SK-MEL-5 (cell line): ENCODE data around the gene ACOT11. TPM values are rescaled to one million over a fixed set of nuclear protein-coding genes. Genes with fewer than 3 reads are reported as not detected.

Experiments
- DNase-seq: peaks from one replicate; pipeline ENCODE4 v3.0.0-alpha.2; 2016; ENCODE audit warnings: low read depth, low spot score
- in situ Hi-C: cut with HindIII; loops from 2 replicates; pipeline ENCODE4 v1.10.0; 2016; ENCODE audit warnings: low sequenced_read_pairs, high pct_unique_total_duplicates, low pct_unique_long_range_greater_than_20kb
- total RNA-seq: library from RNA; depleted of rRNA; stranded (reverse); fragments of >200 nt; shearing (Covaris generic); gene quantifications from 2 replicates; pipeline ENCODE4 v1.2.3, GENCODE V29; 2014

ACOT11 gene
- total RNA-seq, 1 experiment from 2014 or later = 0.61 TPM

- DNase-seq = no peak
- in situ Hi-C loops = no loop called here
These were observed 49.5 kb downstream of the ACOT11 start for GRCh38 chr1:54597455-54598030.

- no peak for DNase-seq
- in situ Hi-C loops = no loop called here
These were observed 51.3 kb downstream of the ACOT11 start for GRCh38 chr1:54599211-54599823.

- in situ Hi-C loops = no loop called here
- no peak for DNase-seq
These were observed 53.1 kb downstream of the ACOT11 start for GRCh38 chr1:54600947-54601721.

- in situ Hi-C loops = no loop called here
- DNase-seq = no peak
These were observed 53.7 kb downstream of the ACOT11 start for GRCh38 chr1:54601730-54602129.

GRCh38 chr1:54602554-54602953, 54.5 kb downstream of the ACOT11 start:
- no peak for DNase-seq
- in situ Hi-C loops = no loop called here

GRCh38 chr1:54603241-54603640, 55.2 kb downstream of the ACOT11 start:
- no peak for DNase-seq
- in situ Hi-C loops = no loop called here

GRCh38 chr1:54604051-54604450, 56.0 kb downstream of the ACOT11 start:
- in situ Hi-C loops = no loop called here
- DNase-seq = no peak

GRCh38 chr1:54604572-54605370, 56.7 kb downstream of the ACOT11 start:
- in situ Hi-C loops = no loop called here
- no peak for DNase-seq

- in situ Hi-C loops = no loop called here
- no peak for DNase-seq
These were observed 58.3 kb downstream of the ACOT11 start for GRCh38 chr1:54606096-54606989.

GRCh38 chr1:54606990-54607325, 58.9 kb downstream of the ACOT11 start:
- no peak for DNase-seq
- in situ Hi-C loops = no loop called here

- no peak for DNase-seq
- in situ Hi-C loops = no loop called here
These were observed 60.0 kb downstream of the ACOT11 start for GRCh38 chr1:54607821-54608565.

GRCh38 chr1:54608566-54609230, 60.7 kb downstream of the ACOT11 start:
- in situ Hi-C loops = no loop called here
- DNase-seq = no peak

GRCh38 chr1:54609301-54609921, 61.4 kb downstream of the ACOT11 start:
- peak; percentile 8 for DNase-seq
- in situ Hi-C loops = no loop called here

GRCh38 chr1:54610048-54610447, 62.0 kb downstream of the ACOT11 start:
- no peak for DNase-seq
- in situ Hi-C loops = no loop called here

GRCh38 chr1:54610601-54611580, 62.9 kb downstream of the ACOT11 start:
- DNase-seq = no peak
- in situ Hi-C loops = no loop called here
